Adipose tissue (tissue), 3 donors: ENCODE data around the gene ESYT2. TPM values are rescaled to one million over a fixed set of nuclear protein-coding genes. Genes with fewer than 3 reads are reported as not detected.
A peak's percentile ranks its signal among the peaks of the same experiment; 100 is the strongest.
"Not testable (repeated sequence)": the region's sequence is repeated elsewhere in the genome, so short reads cannot be mapped to it uniquely, and the experiment has no call there.

Source experiments
- H3K27ac ChIP-seq: one replicate; pipeline ENCODE4 v1.5.1; 2013; ENCODE audit warnings: low read depth, low read length
- WGBS, 3 donors: extraction: QIAGEN DNeasy Blood & Tissue Kit; methylation state at CpG; one replicate each; pipeline ENCODE4 v1.1.7; 2013; 5-methylcytosine and 5-hydroxymethylcytosine counted together
- polyA plus RNA-seq, 3 donors: library from polyadenylated mRNA; stranded (reverse); fragments of 200-250 nt; gene quantifications; one replicate each; pipeline ENCODE4 v1.2.3, GENCODE V29; 2013
- donor health status: healthy with polysubstance abuse.
- donor health status: Bipolar disorder and iron deficiency.
- donor health status: healthy.

Gene ESYT2, protein sequence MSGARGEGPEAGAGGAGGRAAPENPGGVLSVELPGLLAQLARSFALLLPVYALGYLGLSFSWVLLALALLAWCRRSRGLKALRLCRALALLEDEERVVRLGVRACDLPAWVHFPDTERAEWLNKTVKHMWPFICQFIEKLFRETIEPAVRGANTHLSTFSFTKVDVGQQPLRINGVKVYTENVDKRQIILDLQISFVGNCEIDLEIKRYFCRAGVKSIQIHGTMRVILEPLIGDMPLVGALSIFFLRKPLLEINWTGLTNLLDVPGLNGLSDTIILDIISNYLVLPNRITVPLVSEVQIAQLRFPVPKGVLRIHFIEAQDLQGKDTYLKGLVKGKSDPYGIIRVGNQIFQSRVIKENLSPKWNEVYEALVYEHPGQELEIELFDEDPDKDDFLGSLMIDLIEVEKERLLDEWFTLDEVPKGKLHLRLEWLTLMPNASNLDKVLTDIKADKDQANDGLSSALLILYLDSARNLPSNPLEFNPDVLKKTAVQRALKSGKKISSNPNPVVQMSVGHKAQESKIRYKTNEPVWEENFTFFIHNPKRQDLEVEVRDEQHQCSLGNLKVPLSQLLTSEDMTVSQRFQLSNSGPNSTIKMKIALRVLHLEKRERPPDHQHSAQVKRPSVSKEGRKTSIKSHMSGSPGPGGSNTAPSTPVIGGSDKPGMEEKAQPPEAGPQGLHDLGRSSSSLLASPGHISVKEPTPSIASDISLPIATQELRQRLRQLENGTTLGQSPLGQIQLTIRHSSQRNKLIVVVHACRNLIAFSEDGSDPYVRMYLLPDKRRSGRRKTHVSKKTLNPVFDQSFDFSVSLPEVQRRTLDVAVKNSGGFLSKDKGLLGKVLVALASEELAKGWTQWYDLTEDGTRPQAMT
- polyA plus RNA-seq = 10 to 100 TPM; 22.0 to 37.9 (median 22.1) TPM

- 0% methylated on average over 77 to 120 of the region's 120 CpGs for WGBS, 3 donors
- H3K27ac ChIP-seq = peak within 1 kb of the TSS; percentile 95
Observed at GRCh38 chr7:158829342-158830210, at the start of gene ESYT2. ESYT2 (minus strand) TSS chr7:158829509; CDS start chr7:158829418, 91 bp downstream.

- H3K27ac ChIP-seq = not testable (repeated sequence)
- WGBS, 3 donors = 89 to 97% (median 93%) methylated on average over 37 to 41 of the region's 41 CpGs
Observed at GRCh38 chr7:158878151-158879079, 49.1 kb upstream of the ESYT2 start.

DNA sequence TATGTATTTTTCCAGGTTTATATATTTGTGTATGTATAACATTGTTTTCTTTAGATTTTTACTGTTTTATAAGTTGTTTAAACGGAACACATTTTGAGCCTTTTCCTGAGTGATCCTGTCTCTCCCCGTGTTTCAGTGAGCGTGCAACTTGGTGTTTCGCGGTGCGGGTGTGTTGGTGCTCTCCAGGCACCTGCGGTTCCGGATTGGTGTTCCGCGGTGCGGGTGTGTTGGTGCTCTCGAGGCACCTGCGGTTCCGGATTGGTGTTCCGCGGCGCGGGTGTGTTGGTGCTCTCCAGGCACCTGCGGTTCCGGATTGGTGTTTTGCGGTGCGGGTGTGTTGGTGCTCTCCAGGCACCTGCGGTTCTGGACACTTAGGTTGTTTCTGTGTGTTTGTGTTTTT is 47.7 kb upstream of the ESYT2 start:
- H3K27ac ChIP-seq = no peak overlapping the region
- WGBS, 3 donors = 97 to 98% (median 97%) methylated on average over 23 of the region's 23 CpGs

- WGBS, 3 donors = 90 to 95% (median 93%) methylated on average over 9 of the region's 9 CpGs
- no peak overlapping the region for H3K27ac ChIP-seq
Observed at GRCh38 chr7:158869876-158870275, 40.6 kb upstream of the ESYT2 start.

- WGBS, 3 donors = 76 to 83% (median 79%) methylated on average over 7 of the region's 7 CpGs
- H3K27ac ChIP-seq = no peak overlapping the region
Observed at GRCh38 chr7:158868764-158869410, 39.6 kb upstream of the ESYT2 start.

GRCh38 chr7:158867214-158867984 is 38.1 kb upstream of the ESYT2 start:
- no peak overlapping the region for H3K27ac ChIP-seq
- WGBS, 3 donors = 95 to 99% (median 98%) methylated on average over 29 to 30 of the region's 30 CpGs

- no peak overlapping the region for H3K27ac ChIP-seq
Observed at GRCh38 chr7:158865977-158866376, 36.7 kb upstream of the ESYT2 start.

GRCh38 chr7:158865462-158865922 is 36.2 kb upstream of the ESYT2 start:
- no peak overlapping the region for H3K27ac ChIP-seq
- 50 to 63% (median 56%) methylated on average over 7 of the region's 7 CpGs for WGBS, 3 donors

More at GRCh38 chr7:158865977-158866376, 36.7 kb upstream of the ESYT2 start:
- WGBS, 3 donors = 85 to 98% (median 94%) methylated on average over 4 of the region's 4 CpGs

DNA sequence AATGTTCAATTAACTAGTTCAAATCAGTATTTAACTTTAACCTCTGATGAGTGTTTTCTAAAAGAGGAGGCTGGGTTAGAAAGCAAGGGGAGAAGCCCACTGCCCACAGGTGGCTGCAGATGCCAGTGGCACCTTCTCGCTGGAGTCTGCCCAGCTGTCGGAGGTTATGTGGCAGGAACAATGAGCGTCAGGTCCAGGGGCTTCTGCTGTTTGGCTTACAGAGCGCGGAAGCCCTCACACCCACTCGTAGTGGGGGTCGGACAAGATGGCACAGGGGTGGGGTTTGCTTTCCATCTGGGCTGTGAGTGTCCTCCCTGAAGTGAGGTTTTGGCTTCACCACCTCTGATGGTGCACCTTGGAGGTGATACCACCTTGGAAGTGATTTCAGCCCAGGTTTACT is 35.5 kb upstream of the ESYT2 start:
- WGBS, 3 donors = 91 to 95% (median 94%) methylated on average over 7 of the region's 7 CpGs
- peak overlapping the region; percentile 9 for H3K27ac ChIP-seq

DNA sequence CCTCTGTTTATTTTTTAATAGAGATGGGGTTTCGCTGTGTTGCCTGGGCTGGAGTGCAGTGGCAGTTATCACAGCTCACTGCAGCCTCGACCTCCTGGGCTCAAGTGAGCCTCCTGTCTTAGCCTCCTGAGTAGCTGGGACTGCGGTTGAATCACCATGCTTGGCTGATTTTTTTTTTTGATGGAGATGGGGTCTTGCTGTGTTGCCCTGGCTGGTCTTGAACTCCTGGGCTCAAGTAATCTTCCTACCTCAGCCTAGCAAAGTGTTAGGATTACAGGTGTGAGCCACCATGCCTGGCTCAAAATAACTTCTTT is 35.2 kb upstream of the ESYT2 start:
- 82 to 87% (median 84%) methylated on average over 3 of the region's 3 CpGs for WGBS, 3 donors
- H3K27ac ChIP-seq = no peak overlapping the region

DNA sequence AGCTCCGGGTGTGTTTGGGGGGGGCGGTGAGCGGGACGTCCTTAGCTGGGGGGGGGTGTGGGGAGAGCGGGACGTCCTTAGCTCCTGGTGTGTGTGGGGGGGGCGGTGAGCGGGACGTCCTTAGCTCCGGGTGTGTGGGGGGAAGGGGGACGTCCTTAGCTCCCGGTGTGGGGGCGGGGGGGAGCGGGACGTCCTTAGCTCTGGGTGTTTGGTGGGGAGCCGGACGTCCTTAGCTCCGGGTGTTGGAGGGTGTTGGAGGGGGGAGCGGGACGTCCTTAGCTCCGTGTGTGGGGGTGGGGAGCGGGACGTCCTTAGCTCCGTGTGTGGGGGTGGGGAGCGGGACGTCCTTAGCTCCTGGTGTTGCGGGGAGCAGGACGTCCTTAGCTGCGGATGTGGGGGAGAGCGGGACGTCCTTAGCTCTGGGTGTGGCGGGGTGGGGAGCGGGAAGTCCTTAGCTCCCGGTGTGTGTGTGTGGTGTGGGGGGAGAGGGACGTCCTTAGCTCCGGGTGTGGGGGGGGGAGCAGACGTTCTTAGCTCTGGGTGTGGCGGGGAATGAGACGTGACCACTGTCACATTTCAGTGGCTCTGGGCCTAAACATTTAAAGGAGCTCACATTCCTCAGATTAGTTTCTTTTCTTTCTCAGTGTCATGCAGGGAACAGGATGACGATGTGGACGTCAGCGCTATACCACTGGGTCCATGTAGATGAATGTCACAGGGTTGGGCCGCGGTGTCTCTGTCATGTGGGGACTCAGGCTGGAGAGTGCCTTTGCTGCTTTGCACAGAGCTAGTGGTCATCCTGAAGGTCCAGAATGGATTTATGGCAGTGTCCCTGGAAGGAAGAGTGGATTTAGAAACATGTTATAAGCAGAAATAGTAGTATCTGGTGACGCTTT is 34.5 kb upstream of the ESYT2 start:
- H3K27ac ChIP-seq = no peak overlapping the region
- WGBS, 3 donors = 4 to 10% (median 5%) methylated on average over 42 to 45 of the region's 45 CpGs

DNA sequence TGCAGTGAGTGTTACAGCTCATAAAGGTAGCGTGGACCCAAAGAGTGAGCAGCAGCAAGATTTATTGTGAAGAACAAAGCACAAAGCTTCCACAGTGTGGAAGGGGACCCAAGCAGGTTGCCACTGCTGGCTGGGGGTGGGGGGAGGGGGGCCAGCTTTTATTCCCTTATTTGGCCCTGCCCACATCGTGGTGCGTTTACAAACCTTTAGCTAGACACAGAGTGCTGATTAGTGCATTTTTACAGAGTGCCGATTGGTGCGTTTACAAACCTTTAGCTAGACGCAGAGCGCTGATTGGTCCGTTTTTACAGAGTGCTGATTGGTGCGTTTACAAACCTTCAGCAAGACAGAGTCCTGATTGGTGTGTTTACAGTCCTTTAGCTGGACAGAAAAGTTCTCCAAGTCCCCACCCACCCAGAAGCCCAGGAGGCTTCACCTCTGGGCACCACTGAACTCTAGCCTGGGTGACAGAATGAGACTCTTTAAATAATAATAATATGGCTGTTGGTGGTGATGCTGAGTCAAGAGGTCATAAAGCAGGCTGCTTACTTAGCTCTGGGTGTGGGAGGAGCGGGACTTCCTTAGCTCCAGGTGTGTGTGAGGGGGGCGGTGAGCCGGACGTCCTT is 33.8 kb upstream of the ESYT2 start:
- 56 to 66% (median 65%) methylated on average over 13 of the region's 13 CpGs for WGBS, 3 donors
- H3K27ac ChIP-seq = not testable (repeated sequence)

GRCh38 chr7:158861936-158862704 is 32.8 kb upstream of the ESYT2 start:
- WGBS, 3 donors = 77 to 88% (median 85%) methylated on average over 11 of the region's 11 CpGs
- H3K27ac ChIP-seq = no peak overlapping the region

GRCh38 chr7:158861004-158861787 is 31.9 kb upstream of the ESYT2 start:
- no peak overlapping the region for H3K27ac ChIP-seq
- 64 to 69% (median 68%) methylated on average over 15 of the region's 15 CpGs for WGBS, 3 donors
